ENCODE results near the gene HSPG2.

GRCh38 chr1:21907079-21907418, 30.1 kb downstream of the HSPG2 start:
- TF ChIP-seq CTCF (IDR thresholded peaks at IDR 0.05; ENCODE audit: poor library complexity, severe bottlenecking) (no peak), SMC3 (conservative IDR thresholded peaks at IDR 0.05; ENCODE audit: poor library complexity) (no peak), POLR2AphosphoS5 (IDR thresholded peaks at IDR 0.05) (no peak)

Data from neural cell (in vitro differentiated cells).